Measurements from ENCODE around the gene LAMA2.

DNA sequence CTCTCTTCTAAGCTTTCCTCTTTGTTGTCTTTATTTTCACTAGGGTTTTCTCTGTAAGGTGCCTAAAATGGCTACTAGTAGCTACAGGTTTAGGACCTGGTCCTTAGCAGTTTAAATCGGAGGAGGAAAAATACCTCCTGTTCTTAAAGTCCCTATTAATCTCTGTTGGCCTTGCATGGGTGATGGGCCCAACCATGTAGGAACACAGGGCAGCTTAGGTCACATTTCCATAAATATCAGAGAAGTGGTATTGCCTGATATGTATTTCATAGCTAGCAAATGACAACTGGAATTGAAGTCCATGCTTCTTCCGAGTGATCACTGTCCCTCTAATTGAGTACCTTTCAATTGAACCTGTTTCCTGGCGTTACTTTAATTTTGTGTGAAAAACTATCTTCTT is 70.0 kb downstream of the LAMA2 start:
- no peak for TF ChIP-seq CTCF (IDR thresholded peaks at IDR 0.05)
- no peak for TF ChIP-seq POLR2A (IDR thresholded peaks at IDR 0.05)
- no peak for TF ChIP-seq POLR2AphosphoS5 (IDR thresholded peaks at IDR 0.05)

Data from suprapubic skin (tissue), 4 donors.